ENCODE measurements around the gene SLC13A3. TPM values are rescaled to one million over a fixed set of nuclear protein-coding genes. Genes with fewer than 3 reads are reported as not detected.
"Not testable (repeated sequence)": the region's sequence is repeated elsewhere in the genome, so short reads cannot be mapped to it uniquely, and the experiment has no call there.

The SLC13A3 gene
- total RNA-seq, 1 experiment from 2014 or later = not detected

GRCh38 chr20:46678516-46678915 lies 27.3 kb upstream of the SLC13A3 start:
- TF ChIP-seq, protein P1, sequence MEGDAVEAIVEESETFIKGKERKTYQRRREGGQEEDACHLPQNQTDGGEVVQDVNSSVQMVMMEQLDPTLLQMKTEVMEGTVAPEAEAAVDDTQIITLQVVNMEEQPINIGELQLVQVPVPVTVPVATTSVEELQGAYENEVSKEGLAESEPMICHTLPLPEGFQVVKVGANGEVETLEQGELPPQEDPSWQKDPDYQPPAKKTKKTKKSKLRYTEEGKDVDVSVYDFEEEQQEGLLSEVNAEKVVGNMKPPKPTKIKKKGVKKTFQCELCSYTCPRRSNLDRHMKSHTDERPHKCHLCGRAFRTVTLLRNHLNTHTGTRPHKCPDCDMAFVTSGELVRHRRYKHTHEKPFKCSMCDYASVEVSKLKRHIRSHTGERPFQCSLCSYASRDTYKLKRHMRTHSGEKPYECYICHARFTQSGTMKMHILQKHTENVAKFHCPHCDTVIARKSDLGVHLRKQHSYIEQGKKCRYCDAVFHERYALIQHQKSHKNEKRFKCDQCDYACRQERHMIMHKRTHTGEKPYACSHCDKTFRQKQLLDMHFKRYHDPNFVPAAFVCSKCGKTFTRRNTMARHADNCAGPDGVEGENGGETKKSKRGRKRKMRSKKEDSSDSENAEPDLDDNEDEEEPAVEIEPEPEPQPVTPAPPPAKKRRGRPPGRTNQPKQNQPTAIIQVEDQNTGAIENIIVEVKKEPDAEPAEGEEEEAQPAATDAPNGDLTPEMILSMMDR (IDR thresholded peaks at IDR 0.05; ENCODE audit: unreplicated experiment) = no peak
- CTCF ChIA-PET = no interaction called here
- no TSS peak for BruUV-seq (replicated peaks)
- Mint-ChIP-seq H3K4me3 (ENCODE audit: low read depth, unreplicated experiment) (no peak overlapping the region), H3K27ac (ENCODE audit: unreplicated experiment) (no peak overlapping the region), H3K36me3 (ENCODE audit: insufficient read depth, unreplicated experiment) (peaks cover 4% of the 10 kb centered on the region), H3K27me3 (ENCODE audit: unreplicated experiment) (peaks cover 10% of the 10 kb centered on the region), H3K4me1 (ENCODE audit: low read depth, unreplicated experiment) (peaks cover 9% of the 10 kb centered on the region), H3K9me3 (ENCODE audit: low read depth, unreplicated experiment) (no peaks in the 10 kb centered on the region)
- no peak for DNase-seq
- intact Hi-C loops (cut with micrococcal nuclease; ENCODE audit: unreplicated experiment) = no loop called here

DNA sequence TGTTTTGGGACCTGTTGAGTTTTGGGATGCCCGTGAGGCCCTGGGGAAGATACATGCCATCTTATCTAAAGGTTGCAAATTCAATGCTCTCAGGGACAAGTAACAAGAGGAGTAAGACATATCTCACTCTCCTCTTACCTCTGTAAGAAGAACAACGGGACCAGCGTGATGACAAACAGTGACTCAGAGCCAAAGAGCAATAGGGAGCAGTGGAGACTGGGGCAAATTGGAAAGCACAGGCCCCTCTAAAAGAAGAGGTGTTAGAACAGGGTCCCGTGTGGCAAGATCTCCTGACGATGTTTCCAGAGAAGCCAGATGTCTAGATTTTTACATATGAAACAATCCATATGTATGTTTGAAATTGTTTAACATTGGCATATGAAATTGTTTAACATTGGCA lies 26.3 kb upstream of the SLC13A3 start:
- CTCF ChIA-PET = interaction anchor here (0.8 kb wide), 1 partner anchor 463 kb away, joined by 3 read pairs; no protein-coding TSS in a partner anchor

DNA sequence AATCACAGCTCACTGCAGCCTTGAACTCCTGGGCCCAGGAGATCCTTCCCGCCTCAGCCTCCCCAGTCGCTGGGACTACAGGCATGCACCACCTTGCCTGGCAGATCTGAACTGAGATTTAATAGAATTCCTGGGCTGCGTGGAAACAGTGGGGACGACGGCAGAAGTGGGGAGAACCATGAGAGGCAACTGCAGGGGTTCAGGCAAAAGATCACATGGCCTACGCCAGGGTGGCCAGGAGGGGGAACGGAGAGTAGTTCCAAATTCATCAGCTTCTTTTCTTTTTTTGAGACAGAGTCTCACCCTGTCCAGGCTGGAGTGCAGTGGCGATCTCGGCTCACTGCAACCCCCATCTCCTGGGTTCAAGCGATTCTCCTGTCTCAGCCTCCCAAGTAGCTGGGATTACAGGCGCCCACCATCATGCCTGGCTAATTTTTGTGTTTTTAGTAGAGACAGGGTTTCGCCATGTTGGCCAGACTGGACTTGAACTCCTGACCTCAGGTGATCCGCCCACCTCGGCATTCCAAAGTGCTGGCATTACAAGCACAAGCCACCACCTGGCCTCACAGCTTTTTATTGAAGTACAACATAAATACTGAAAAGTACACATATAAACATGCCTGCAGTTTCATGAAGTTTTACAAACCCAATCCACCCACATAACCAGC lies 25.5 kb upstream of the SLC13A3 start:
- peaks cover 17% of the 10 kb centered on the region for H3K27me3 Mint-ChIP-seq (ENCODE audit: unreplicated experiment)
- CTCF ChIA-PET = interaction anchor here (0.6 to 0.8 kb wide), 3 partner anchors 63 to 541 kb away, joined by 3 to 7 read pairs (median 5); no protein-coding TSS in a partner anchor
- DNase-seq; H3K36me3 Mint-ChIP-seq (ENCODE audit: insufficient read depth, unreplicated experiment); intact Hi-C loops (cut with micrococcal nuclease; ENCODE audit: unreplicated experiment); H3K9me3 Mint-ChIP-seq (ENCODE audit: low read depth, unreplicated experiment); H3K4me1 Mint-ChIP-seq (ENCODE audit: low read depth, unreplicated experiment); H3K4me3 Mint-ChIP-seq (ENCODE audit: low read depth, unreplicated experiment); H3K27ac Mint-ChIP-seq (ENCODE audit: unreplicated experiment); BruUV-seq (replicated peaks): not testable (repeated sequence)

More for the DNA sequence above, 26.3 kb upstream of the SLC13A3 start:
- Mint-ChIP-seq H3K36me3 (ENCODE audit: insufficient read depth, unreplicated experiment) (peaks cover 4% of the 10 kb centered on the region), H3K27me3 (ENCODE audit: unreplicated experiment) (peaks cover 17% of the 10 kb centered on the region), H3K4me3 (ENCODE audit: low read depth, unreplicated experiment) (no peak overlapping the region), H3K9me3 (ENCODE audit: low read depth, unreplicated experiment) (no peaks in the 10 kb centered on the region), H3K4me1 (ENCODE audit: low read depth, unreplicated experiment) (peaks cover 8% of the 10 kb centered on the region), H3K27ac (ENCODE audit: unreplicated experiment) (no peak overlapping the region)
- intact Hi-C loops (cut with micrococcal nuclease; ENCODE audit: unreplicated experiment) = no loop called here
- BruUV-seq (replicated peaks) = no TSS peak
- no peak for DNase-seq
- TF ChIP-seq, protein P1 (IDR thresholded peaks at IDR 0.05; ENCODE audit: unreplicated experiment) = no peak

- H3K27ac Mint-ChIP-seq (ENCODE audit: unreplicated experiment) = no peak overlapping the region
- intact Hi-C loops (cut with micrococcal nuclease; ENCODE audit: unreplicated experiment) = no loop called here
- TF ChIP-seq, protein P1 (IDR thresholded peaks at IDR 0.05; ENCODE audit: unreplicated experiment) = no peak
- no peaks in the 10 kb centered on the region for H3K9me3 Mint-ChIP-seq (ENCODE audit: low read depth, unreplicated experiment)
- no peak overlapping the region for H3K4me3 Mint-ChIP-seq (ENCODE audit: low read depth, unreplicated experiment)
- DNase-seq = no peak
- peaks cover 17% of the 10 kb centered on the region for H3K27me3 Mint-ChIP-seq (ENCODE audit: unreplicated experiment)
- peaks cover 17% of the 10 kb centered on the region for H3K4me1 Mint-ChIP-seq (ENCODE audit: low read depth, unreplicated experiment)
- peaks cover 4% of the 10 kb centered on the region for H3K36me3 Mint-ChIP-seq (ENCODE audit: insufficient read depth, unreplicated experiment)
- no TSS peak for BruUV-seq (replicated peaks)
- CTCF ChIA-PET = interaction anchor here (0.6 to 0.9 kb wide), 4 partner anchors 40 to 687 kb away, joined by 3 to 6 read pairs (median 6); no protein-coding TSS in a partner anchor
Observed at GRCh38 chr20:46674253-46675083, 23.2 kb upstream of the SLC13A3 start.
